Naive B cell (primary cell): ENCODE data around the gene ST6GAL1. TPM values are rescaled to one million over a fixed set of nuclear protein-coding genes. Genes with fewer than 3 reads are reported as not detected.
A peak's percentile ranks its signal among the peaks of the same experiment; 100 is the strongest.
"Not testable (repeated sequence)": the region's sequence is repeated elsewhere in the genome, so short reads cannot be mapped to it uniquely, and the experiment has no call there.

Source experiments
- ATAC-seq, 2 donors: fragments of 150-1000 bp; cut with Tn5 transposase; 2 replicates each; pipeline ENCODE4 v1.10.0; 2021; ENCODE audit warnings: low read depth in 2 of 2, mild to moderate bottlenecking in 2 of 2, moderate library complexity in 2 of 2
- DNase-seq: peaks from one replicate; pipeline ENCODE4 v3.0.0; 2022
- H3K27ac Mint-ChIP-seq, 6 donors: one replicate each; pipeline ENCODE4 v1.8.0; 2020 to 2022; ENCODE audit warnings: mild to moderate bottlenecking in 6 of 6, mixed read lengths in 6 of 6, moderate library complexity in 5 of 6, inconsistent platforms in 2 of 6
- H3K27me3 Mint-ChIP-seq, 3 donors: one replicate each; pipeline ENCODE4 v1.8.0; 2021 to 2022; ENCODE audit warnings: mixed read lengths in 3 of 3, mild to moderate bottlenecking in 1 of 3
- H3K36me3 Mint-ChIP-seq, 2 donors: one replicate each; pipeline ENCODE4 v1.8.0; 2020 to 2022; ENCODE audit warnings: mixed read lengths in 2 of 2, inconsistent platforms in 1 of 2, mild to moderate bottlenecking in 1 of 2
- H3K4me1 Mint-ChIP-seq, 3 donors: one replicate each; pipeline ENCODE4 v1.8.0; 2020 to 2022; ENCODE audit warnings: mixed read lengths in 3 of 3, inconsistent platforms in 1 of 3, mild to moderate bottlenecking in 1 of 3, moderate library complexity in 1 of 3
- H3K4me3 Mint-ChIP-seq, 8 donors: one replicate each; pipeline ENCODE4 v1.8.0; 2020 to 2022; ENCODE audit warnings: mild to moderate bottlenecking in 8 of 8, mixed read lengths in 8 of 8, moderate library complexity in 8 of 8, inconsistent platforms in 2 of 8
- H3K9me3 Mint-ChIP-seq, 7 donors: one replicate each; pipeline ENCODE4 v1.8.0; 2020 to 2022; ENCODE audit warnings: mixed read lengths in 7 of 7, mild to moderate bottlenecking in 5 of 7, inconsistent platforms in 2 of 7, moderate library complexity in 1 of 7
- polyA plus RNA-seq, 6 donors: library from polyadenylated mRNA; unstranded; fragments of 300-500 nt; fragmentation: Illumina TruSeq; gene quantifications; one replicate each; pipeline ENCODE4 v1.2.3, GENCODE V29; 2021; ENCODE audit warnings: low read depth in 6 of 6

Gene ST6GAL1
- polyA plus RNA-seq, 6 donors from 2014 or later, result 210 to 330 (median 253) TPM

DNA sequence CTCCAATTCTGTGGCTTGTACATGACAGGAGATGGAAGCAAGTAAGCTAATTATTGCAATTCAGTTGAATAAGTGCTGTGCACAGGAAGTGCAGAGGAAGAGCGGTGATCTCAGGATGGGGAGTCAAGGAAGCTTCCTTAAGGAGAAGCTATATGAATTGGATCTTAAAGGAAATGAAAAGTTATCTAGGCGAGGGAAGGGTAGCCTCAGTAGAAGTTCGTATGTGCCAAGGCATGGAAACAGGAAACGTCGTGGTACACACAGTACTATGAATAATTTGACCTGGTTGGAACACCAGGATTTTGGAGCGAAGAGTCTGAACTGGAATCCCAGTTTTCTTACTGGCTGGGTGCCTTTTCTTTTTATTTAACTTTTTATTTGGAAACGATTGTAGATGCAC is 39.3 kb downstream of the ST6GAL1 start:
- Mint-ChIP-seq H3K36me3 (peaks cover 22 to 25% of the 10 kb centered on the region in 2 donors), H3K4me3 (peak overlapping the region in 1 of 8 donors; percentile 52), H3K27me3 (no peaks in the 10 kb centered on the region), H3K27ac (peak overlapping the region in 4 of 6 donors; percentile 16 to 93 (median 55)), H3K4me1 (peaks cover 44 to 83% (median 47%) of the 10 kb centered on the region in 3 donors), H3K9me3 (no peaks in the 10 kb centered on the region)
- no peak for DNase-seq
- no peak for ATAC-seq

- not testable (repeated sequence) for ATAC-seq, H3K27me3 Mint-ChIP-seq, DNase-seq, H3K9me3 Mint-ChIP-seq, H3K4me3 Mint-ChIP-seq
- Mint-ChIP-seq H3K27ac (peak overlapping the region in 5 of 6 donors; percentile 55 to 87 (median 86)), H3K36me3 (peaks cover 26 to 34% of the 10 kb centered on the region in 2 donors), H3K4me1 (peaks cover 52 to 93% (median 54%) of the 10 kb centered on the region in 3 donors)
These were observed 40.8 kb downstream of the ST6GAL1 start for GRCh38 chr3:186971106-186971505.

- DNase-seq, result no peak
- H3K4me3 Mint-ChIP-seq, result no peak overlapping the region
- no peak for ATAC-seq
- H3K36me3 Mint-ChIP-seq, result peaks cover 24 to 34% of the 10 kb centered on the region in 2 donors
- peaks cover 54 to 89% (median 54%) of the 10 kb centered on the region in 3 donors for H3K4me1 Mint-ChIP-seq
- no peaks in the 10 kb centered on the region for H3K27me3 Mint-ChIP-seq
- peak overlapping the region in 5 of 6 donors; percentile 42 to 87 (median 86) for H3K27ac Mint-ChIP-seq
- no peaks in the 10 kb centered on the region for H3K9me3 Mint-ChIP-seq
These were observed 41.3 kb downstream of the ST6GAL1 start for GRCh38 chr3:186971578-186971977.

GRCh38 chr3:186973702-186974101 is 43.4 kb downstream of the ST6GAL1 start:
- no peak for ATAC-seq
- Mint-ChIP-seq H3K9me3 (no peaks in the 10 kb centered on the region), H3K27me3 (no peaks in the 10 kb centered on the region), H3K36me3 (peaks cover 20 to 28% of the 10 kb centered on the region in 2 donors), H3K27ac (peak overlapping the region in 4 of 6 donors; percentile 49 to 83 (median 72)), H3K4me1 (peaks cover 40 to 68% (median 44%) of the 10 kb centered on the region in 3 donors), H3K4me3 (peak overlapping the region in 1 of 8 donors; percentile 8)
- DNase-seq, result no peak

GRCh38 chr3:186974824-186975313 is 44.5 kb downstream of the ST6GAL1 start:
- DNase-seq (no peak), ATAC-seq (no peak)
- peaks cover 25 to 26% of the 10 kb centered on the region in 2 donors for H3K36me3 Mint-ChIP-seq
- H3K27me3 Mint-ChIP-seq, result no peaks in the 10 kb centered on the region
- H3K27ac Mint-ChIP-seq, result peak overlapping the region in 5 of 6 donors; percentile 55 to 88 (median 73)
- H3K4me3 Mint-ChIP-seq, result peak overlapping the region in 2 of 8 donors; percentile 17 to 57
- H3K9me3 Mint-ChIP-seq, result no peaks in the 10 kb centered on the region
- H3K4me1 Mint-ChIP-seq, result peaks cover 40 to 57% (median 44%) of the 10 kb centered on the region in 3 donors

DNA sequence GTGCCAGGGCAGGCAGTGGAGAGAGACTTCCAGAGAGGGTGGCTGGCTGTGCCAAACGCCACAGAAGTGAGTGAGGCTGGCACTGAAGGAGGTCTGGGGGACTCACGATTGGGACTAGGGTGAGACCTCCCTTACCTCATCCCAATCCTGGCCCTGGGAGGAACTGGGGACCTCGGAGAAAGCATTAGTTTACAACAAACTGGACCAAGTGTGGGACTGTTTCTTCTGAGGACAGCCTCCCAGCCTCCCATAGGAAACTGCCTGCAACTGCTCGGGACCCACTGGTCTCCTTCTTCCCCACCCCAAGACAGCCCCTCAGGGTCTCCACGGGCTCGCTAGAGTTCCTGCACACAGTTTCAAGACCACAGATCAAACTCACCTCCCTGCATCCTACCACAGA is 45.4 kb downstream of the ST6GAL1 start:
- peak overlapping the region; percentile 32 to 96 (median 86) for H3K27ac Mint-ChIP-seq
- peaks cover 25 to 26% of the 10 kb centered on the region in 2 donors for H3K36me3 Mint-ChIP-seq
- no peaks in the 10 kb centered on the region for H3K27me3 Mint-ChIP-seq
- ATAC-seq (no peak), DNase-seq (no peak)
- H3K9me3 Mint-ChIP-seq, result no peaks in the 10 kb centered on the region
- peaks cover 41 to 59% (median 41%) of the 10 kb centered on the region in 3 donors for H3K4me1 Mint-ChIP-seq
- H3K4me3 Mint-ChIP-seq, result peak overlapping the region in 1 of 8 donors; percentile 11

GRCh38 chr3:186976837-186977750 is 46.8 kb downstream of the ST6GAL1 start:
- Mint-ChIP-seq H3K4me3 (no peak overlapping the region), H3K36me3 (peaks cover 25 to 28% of the 10 kb centered on the region in 2 donors), H3K4me1 (peaks cover 44 to 61% (median 48%) of the 10 kb centered on the region in 3 donors), H3K27ac (peak overlapping the region in 5 of 6 donors; percentile 49 to 94 (median 83)), H3K9me3 (no peaks in the 10 kb centered on the region), H3K27me3 (no peaks in the 10 kb centered on the region)
- ATAC-seq, result no peak
- DNase-seq, result no peak

- H3K27me3 Mint-ChIP-seq, result no peaks in the 10 kb centered on the region
- H3K4me1 Mint-ChIP-seq, result peaks cover 45 to 60% (median 58%) of the 10 kb centered on the region in 3 donors
- H3K36me3 Mint-ChIP-seq, result peaks cover 24 to 26% of the 10 kb centered on the region in 2 donors
These were observed 48.4 kb downstream of the ST6GAL1 start for GRCh38 chr3:186978712-186979111.

GRCh38 chr3:186979852-186980251 is 49.5 kb downstream of the ST6GAL1 start:
- H3K27ac Mint-ChIP-seq, result peak overlapping the region in 3 of 6 donors; percentile 54 to 85 (median 78)
- no peak for ATAC-seq

More at GRCh38 chr3:186978712-186979111, 48.4 kb downstream of the ST6GAL1 start:
- peak overlapping the region in 5 of 6 donors; percentile 38 to 85 (median 77) for H3K27ac Mint-ChIP-seq
- DNase-seq (no peak), ATAC-seq (no peak)
- no peaks in the 10 kb centered on the region for H3K9me3 Mint-ChIP-seq
- H3K4me3 Mint-ChIP-seq, result no peak overlapping the region

DNA sequence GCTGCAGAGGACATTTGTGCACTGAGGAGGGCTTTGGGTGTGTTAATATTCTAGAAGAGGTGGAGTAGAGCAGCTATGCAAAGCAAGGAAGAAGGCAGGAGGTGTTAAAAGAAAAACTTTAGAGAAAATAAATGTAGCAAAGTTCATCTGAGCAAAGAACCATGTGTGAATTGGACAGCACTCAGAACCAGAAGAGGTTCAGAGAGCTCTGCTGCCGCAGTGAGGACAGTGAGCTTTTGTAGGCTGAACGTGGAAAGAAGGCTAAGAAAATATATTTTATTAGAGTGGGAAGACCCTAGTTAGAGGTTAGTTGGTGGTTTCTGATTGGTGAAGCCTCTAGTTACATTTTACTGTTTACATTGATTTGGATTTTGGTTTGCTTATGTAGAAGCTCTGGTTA is 50.7 kb downstream of the ST6GAL1 start:
- Mint-ChIP-seq H3K27ac (peak overlapping the region; percentile 26 to 95 (median 78)), H3K4me3 (peak overlapping the region in 1 of 8 donors; percentile 64), H3K9me3 (peaks cover 0 to 3% (median 0%) of the 10 kb centered on the region in 7 donors), H3K4me1 (peaks cover 50 to 65% (median 56%) of the 10 kb centered on the region in 3 donors), H3K36me3 (peaks cover 16 to 28% of the 10 kb centered on the region in 2 donors), H3K27me3 (no peaks in the 10 kb centered on the region)
- no peak for ATAC-seq
- DNase-seq, result no peak

More at GRCh38 chr3:186979852-186980251, 49.5 kb downstream of the ST6GAL1 start:
- Mint-ChIP-seq H3K4me3 (no peak overlapping the region), H3K4me1 (peaks cover 48 to 69% (median 56%) of the 10 kb centered on the region in 3 donors), H3K36me3 (peaks cover 24 to 33% of the 10 kb centered on the region in 2 donors), H3K9me3 (peaks cover 0 to 2% (median 0%) of the 10 kb centered on the region in 7 donors), H3K27me3 (no peaks in the 10 kb centered on the region)
- DNase-seq, result no peak

DNA sequence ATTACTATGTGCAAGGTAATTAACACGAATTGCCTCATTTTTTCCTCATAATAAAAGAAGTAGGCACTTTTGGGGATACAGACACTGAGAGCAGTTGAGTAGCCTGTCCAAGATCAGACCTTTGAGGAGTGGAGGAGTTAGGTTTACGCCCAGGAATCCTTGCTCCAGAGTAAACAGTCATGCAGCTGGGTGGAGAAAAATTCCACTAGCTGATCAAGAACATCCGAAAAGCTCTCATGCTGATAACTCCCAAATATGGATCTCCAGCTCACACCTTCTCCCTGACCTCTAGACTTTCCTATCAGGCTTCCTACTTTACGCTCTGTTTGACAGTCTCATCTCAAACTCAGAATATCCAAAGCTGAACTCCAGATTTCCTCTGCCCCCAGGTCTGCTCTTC is 53.3 kb downstream of the ST6GAL1 start:
- peaks cover 0 to 3% (median 0%) of the 10 kb centered on the region in 7 donors for H3K9me3 Mint-ChIP-seq
- DNase-seq, result no peak
- peaks cover 69 to 83% (median 79%) of the 10 kb centered on the region in 3 donors for H3K4me1 Mint-ChIP-seq
- ATAC-seq, result no peak
- peak overlapping the region in 5 of 6 donors; percentile 70 to 96 (median 88) for H3K27ac Mint-ChIP-seq
- no peaks in the 10 kb centered on the region for H3K27me3 Mint-ChIP-seq
- H3K4me3 Mint-ChIP-seq, result peak overlapping the region in 3 of 8 donors; percentile 4 to 7 (median 6)
- peaks cover 8 to 35% of the 10 kb centered on the region in 2 donors for H3K36me3 Mint-ChIP-seq

- Mint-ChIP-seq H3K4me1 (peaks cover 68 to 83% (median 83%) of the 10 kb centered on the region in 3 donors), H3K36me3 (peaks cover 7 to 31% of the 10 kb centered on the region in 2 donors), H3K4me3 (peak overlapping the region in 3 of 8 donors; percentile 7 to 79 (median 44)), H3K27me3 (no peaks in the 10 kb centered on the region), H3K9me3 (peaks cover 0 to 3% (median 0%) of the 10 kb centered on the region in 7 donors), H3K27ac (peak overlapping the region in 5 of 6 donors; percentile 55 to 95 (median 81))
- ATAC-seq (no peak), DNase-seq (no peak)
These were observed 53.7 kb downstream of the ST6GAL1 start for GRCh38 chr3:186984064-186984463.
